AG08396 (cell line): ENCODE measurements around the gene TSSK3.

Source experiments
- DNase-seq: peaks from one replicate; pipeline ENCODE4 v3.0.0; 2012; ENCODE audit warnings: low spot score, mixed read lengths

The TSSK3 gene

DNA sequence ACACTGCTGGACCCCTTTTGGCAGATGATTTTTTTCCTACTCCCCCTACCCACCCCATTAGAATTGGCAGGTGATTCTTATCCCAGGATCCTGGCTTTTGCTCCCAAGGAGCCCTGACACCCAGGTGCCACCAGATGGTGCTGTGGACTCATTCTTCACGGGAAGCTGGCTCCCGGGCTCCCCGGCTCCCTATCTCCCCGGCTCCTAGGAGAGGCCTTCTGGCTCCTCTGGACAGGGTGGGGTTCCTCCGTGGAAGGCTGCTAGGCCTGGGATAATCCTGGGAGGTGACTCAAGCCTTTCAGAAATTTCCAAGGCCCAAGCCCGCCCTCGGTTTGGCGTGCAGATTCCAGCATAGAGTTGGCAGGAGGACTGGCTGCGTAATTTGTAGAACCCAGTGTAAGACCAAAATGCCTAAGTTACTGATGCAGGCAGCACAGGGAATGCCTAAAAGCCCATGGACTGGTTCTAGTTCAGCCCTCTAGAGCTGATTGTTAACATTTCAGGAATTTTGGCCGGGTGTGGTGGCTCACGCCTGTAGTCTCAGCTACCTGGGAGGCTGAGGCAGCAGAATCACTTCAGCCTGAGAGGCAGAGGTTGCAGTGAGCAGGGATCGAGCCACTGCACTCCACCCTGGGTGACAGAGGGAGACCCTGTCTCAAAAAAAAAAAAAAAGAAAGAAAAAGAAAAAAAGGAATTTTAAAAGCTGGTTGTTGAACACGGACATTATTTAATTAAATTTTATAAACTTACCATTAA, 38.7 kb downstream of the TSSK3 start:
- DNase-seq, result peak; percentile 89

DNA sequence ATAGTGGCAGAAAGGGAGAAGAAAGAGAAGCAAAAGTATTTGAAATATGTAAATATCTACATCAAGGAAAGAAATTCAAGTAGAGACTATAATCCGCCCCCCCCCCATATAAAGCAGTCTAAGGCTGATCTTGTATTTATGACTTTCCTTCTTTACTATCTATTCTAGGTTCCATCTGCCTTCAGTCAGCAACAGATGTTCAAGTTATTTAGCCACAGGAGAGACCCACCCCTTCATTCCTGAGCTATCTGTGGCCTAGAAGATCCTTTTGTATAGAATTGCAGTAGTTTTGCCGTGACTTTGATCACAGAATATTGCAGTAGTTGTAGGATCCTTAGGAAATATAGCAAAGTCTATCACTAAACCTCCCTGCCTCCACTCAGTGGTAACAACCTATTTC, 42.6 kb downstream of the TSSK3 start:
- no peak for DNase-seq

DNA sequence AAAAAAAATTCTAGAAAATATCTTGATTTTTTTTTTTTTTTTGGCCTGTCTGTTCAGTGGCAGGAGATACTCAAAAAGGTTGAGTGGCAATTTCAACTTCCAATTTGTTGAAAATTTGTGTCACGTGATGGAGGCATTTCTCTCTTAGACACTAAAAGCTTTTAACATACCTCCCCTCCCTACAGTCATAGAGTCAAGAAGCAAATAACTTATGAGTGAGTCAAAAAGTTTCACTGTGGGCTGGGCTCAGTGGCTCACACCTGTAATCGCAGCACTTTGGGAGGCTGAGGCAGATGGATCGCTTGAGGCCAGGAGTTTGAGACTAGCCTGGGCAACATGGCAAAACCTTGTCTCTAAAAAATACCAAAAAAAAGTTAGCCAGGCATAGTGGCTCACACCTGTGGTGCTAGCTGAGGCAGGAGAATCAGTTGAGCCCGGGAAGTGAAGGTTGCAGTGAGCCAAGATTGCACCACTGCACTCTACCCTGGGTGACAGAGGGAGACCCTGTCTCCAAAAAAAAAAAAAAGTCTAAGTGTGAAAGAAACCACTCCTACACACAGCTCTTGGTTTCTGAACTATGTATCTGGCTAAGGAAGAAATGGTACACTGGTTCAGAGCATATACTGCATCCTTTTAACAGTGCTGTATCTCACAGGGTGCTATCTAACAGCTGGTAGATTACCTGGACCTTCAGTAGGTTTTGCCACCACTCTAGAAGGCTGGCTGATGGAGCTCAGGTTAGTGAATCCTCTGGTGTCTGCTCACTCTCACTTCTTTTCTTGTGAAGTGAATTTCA, 43.5 kb downstream of the TSSK3 start:
- DNase-seq, result no peak

DNA sequence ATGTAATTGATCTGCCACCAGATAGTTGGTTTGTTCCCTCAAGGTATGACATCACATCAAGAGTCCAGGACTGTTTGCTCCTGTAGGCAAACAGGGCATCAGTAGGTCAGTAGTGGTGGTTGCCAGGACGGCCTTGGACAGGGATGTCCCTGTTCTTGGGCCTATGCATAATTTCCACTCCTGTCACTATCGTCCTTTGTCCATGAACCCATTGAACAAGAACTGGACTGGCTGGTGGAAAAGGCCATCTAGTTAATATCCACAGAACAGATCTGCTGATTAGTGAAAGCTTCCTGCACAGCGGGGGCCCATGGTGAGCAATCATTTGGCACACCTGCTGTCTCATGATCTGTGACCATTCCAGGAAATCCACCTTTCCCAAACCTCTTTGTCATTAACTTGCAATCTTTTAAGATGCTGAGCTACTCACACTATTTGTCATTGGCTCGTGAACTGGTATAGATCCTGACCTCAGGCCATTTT, 44.3 kb downstream of the TSSK3 start:
- DNase-seq, result no peak

GRCh38 chr1:32411261-32411660, 48.9 kb downstream of the TSSK3 start:
- DNase-seq, result no peak

- DNase-seq, result peak; percentile 59
These were observed 51.3 kb downstream of the TSSK3 start for GRCh38 chr1:32413507-32414185.
